AML-193 (cell line): ENCODE results near the gene GRAP2.

Experiments
- DNase-seq, 2 experiments: peaks; one replicate each; lab custom pipeline; 2025; lab: John Stamatoyannopoulos, UW

The GRAP2 gene

GRCh38 chr22:40015358-40015976 is 114.6 kb downstream of the GRAP2 start:
- no peak for DNase-seq

GRCh38 chr22:40018051-40018450 is 117.2 kb downstream of the GRAP2 start:
- no peak for DNase-seq

- no peak for DNase-seq
These were observed 118.2 kb downstream of the GRAP2 start for GRCh38 chr22:40019100-40019499.

DNA sequence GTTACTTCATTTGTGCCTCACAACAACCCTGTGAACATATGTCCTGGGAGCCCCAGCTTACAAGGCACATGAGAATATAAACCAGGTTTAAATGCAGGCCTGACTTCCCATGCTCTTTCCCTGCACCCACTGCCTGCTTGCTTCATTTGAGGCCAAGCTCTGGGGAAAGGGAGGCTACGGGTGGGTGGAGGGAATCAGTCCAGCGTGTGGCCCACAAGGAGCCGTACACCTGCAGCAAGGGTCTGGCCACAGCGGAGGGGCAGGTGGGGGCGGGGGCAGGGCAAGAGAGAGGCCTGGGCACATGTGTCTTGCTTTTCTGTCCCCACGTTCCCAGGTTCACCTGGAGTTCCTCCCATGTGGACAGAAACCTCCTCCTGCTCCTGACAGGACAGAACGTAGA is 120.1 kb downstream of the GRAP2 start:
- DNase-seq, result no peak

DNA sequence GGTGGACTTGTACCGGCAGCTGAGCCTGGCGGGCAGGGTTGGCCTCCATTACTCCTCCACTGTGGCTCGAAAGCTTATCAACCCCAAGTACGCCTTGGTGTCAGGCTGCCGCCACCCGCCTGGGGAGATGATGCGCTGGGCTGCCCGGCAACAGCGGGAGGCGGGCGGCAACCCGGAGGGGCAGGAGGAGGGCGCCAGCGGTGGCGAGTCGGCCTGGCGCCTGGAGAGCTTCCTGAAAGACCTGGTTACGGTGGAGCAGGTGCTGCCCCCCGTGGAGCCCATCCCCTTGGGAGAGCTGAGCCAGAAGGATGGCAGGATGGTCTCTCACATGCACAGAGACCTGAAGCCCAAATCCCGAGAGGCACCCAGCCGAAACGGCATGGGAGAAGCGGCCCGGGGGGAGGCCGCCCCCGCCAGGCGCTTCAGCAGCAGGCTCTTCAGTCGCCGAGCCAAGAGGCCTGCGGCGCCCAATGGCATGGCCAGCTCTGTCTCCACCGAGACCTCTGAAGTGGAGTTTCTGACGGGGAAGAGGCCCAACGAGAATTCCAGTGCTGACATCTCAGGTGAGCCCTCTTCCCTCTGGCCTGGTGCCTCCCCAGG is 120.6 kb downstream of the GRAP2 start:
- DNase-seq, result no peak

DNA sequence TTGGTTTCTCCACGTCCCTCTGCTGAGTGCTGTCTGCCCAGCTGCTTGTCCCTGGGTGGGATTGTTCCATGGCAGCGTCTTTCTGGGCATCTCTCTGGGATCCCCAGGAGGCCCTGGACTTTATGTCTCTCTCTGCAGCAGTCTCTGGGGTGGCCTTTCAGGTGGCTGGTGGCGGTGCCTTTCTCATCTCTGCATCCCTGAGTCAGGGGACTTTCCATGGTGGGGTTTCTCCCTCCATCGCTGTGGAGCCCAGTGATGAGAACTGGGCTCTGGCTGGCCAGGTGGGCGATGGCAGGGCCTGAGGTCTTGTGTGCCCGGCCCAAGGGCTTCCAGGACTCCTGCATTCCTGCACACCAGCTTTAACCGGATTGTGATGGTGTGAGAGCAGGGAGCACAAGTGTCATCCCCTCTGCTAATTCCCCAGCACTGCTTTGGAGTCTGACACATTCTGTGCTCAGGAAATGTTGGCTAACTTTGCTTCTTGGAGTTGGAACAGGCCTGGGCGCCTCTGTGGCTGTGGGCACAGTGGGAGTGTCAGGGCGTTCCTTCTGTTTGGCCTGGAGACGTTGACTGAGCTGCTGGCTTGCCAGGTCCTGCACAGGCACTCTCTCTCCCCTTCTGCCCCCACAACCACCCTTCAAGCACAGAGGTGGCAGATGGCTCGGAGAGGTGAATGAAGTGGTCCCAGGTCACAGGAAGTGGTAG is 121.8 kb downstream of the GRAP2 start:
- DNase-seq, result no peak
